ENCODE data around the gene MOB4.
"Not testable (repeated sequence)": the region's sequence is repeated elsewhere in the genome, so short reads cannot be mapped to it uniquely, and the experiment has no call there.

Gene MOB4

DNA sequence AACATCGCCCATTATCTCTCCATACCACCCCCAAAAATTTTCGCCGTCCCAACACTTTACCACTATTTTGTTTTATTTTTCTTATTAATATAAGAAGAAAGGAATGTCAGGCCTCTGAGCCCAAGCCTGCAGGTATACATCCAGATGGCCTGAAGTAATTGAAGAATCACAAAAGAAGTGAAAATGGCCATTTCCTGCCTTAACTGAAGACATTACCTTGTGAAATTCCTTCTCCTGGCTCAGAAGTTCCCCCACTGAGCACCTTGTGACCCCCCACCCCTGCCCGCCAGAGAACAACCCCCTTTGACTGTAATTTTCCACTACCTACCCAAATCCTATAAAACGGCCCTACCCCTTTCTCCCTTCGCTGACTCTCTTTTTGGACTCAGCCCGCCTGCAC, 71.4 kb downstream of the MOB4 start:
- in situ Hi-C loops (cut with HindIII; ENCODE audit: low sequenced_read_pairs): not testable (repeated sequence)

GRCh38 chr2:197591339-197592072, 75.6 kb downstream of the MOB4 start:
- in situ Hi-C loops (cut with HindIII; ENCODE audit: low sequenced_read_pairs): no loop called here

- in situ Hi-C loops (cut with HindIII; ENCODE audit: low sequenced_read_pairs): no loop called here
Measured at GRCh38 chr2:197596766-197597165, 80.9 kb downstream of the MOB4 start.

DNA sequence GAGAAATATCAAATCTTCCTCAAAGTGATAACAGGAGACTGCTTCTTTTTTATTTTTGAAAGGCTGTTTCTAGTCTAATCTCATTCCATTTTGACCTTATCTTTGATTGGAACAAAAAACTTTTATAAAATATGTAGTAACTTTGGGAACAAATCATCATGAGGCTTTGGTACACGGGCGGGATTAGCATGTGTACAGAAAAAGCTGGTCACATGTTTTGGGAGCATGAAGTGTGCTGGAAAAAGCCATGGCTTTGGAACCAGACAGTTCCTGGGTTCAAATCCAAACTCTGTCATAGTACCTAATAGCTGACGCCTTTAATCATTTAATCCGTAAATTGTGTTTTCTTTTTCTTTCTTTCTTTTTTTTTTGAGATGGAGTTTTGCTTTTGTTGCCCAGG, 81.3 kb downstream of the MOB4 start:
- in situ Hi-C loops (cut with HindIII; ENCODE audit: low sequenced_read_pairs): no loop called here

DNA sequence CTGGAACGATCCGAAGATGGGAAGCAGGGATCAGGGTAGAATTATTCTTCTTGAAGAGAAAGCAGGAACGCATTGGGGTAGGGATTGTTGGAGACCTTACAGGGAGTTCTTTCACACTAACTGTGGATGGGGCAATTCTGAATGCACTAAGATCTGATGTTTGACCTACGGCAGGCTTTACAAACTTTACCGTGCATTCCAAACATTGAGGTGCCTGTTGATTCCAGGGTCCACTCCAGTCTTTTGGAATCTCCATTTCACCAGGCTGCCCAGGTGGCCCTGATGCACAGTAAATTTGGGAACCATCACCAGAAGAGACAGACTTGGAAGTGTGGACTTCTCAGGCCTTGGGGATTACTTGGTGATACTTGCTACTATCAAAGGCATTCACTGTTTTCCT, 82.6 kb downstream of the MOB4 start:
- in situ Hi-C loops (cut with HindIII; ENCODE audit: low sequenced_read_pairs): no loop called here

GRCh38 chr2:197599285-197599965, 83.6 kb downstream of the MOB4 start:
- in situ Hi-C loops (cut with HindIII; ENCODE audit: low sequenced_read_pairs): no loop called here

- in situ Hi-C loops (cut with HindIII; ENCODE audit: low sequenced_read_pairs): no loop called here
Measured at GRCh38 chr2:197600306-197600705, 84.4 kb downstream of the MOB4 start.

GRCh38 chr2:197601726-197602125, 85.9 kb downstream of the MOB4 start:
- in situ Hi-C loops (cut with HindIII; ENCODE audit: low sequenced_read_pairs): no loop called here
